HepG2 (cell line): ENCODE results near the gene B4GALT5. TPM values are rescaled to one million over a fixed set of nuclear protein-coding genes. Genes with fewer than 3 reads are reported as not detected.
A peak's percentile ranks its signal among the peaks of the same experiment; 100 is the strongest.

Source experiments
- ARNTL ChIP-seq: sonication (generic); formaldehyde crosslinking; IDR thresholded peaks from 2 replicates; pipeline ENCODE4 v1.4.0; 2020; ENCODE audit warnings: mild to moderate bottlenecking, missing genetic modification reagents
- BRCA1 ChIP-seq: sonication (generic); formaldehyde crosslinking; IDR thresholded peaks from 2 replicates; pipeline ENCODE4 v1.4.0; 2020; ENCODE audit warnings: missing genetic modification reagents
- CEBPG ChIP-seq: IDR thresholded peaks from 2 replicates; pipeline ENCODE4 v1.6.1; 2016
- CHD4 ChIP-seq: fragments of 200-600 bp; sonication (generic); IDR thresholded peaks from 2 replicates; pipeline ENCODE4 v1.7.0; 2017; ENCODE audit warnings: mild to moderate bottlenecking, low read length, borderline replicate concordance
- DZIP1 ChIP-seq: sonication (generic); formaldehyde crosslinking; IDR thresholded peaks from 2 replicates; pipeline ENCODE4 v1.5.0; 2020; ENCODE audit warnings: mild to moderate bottlenecking, missing genetic modification reagents
- FOXA1 ChIP-seq, 2 experiments: fragments of 450-650 bp in 1 of 2; sonication (generic) in 1 of 2; formaldehyde crosslinking in 1 of 2; IDR thresholded peaks; 2 replicates each; pipeline versions ENCODE4 v1.4.0 to v1.6.1; 2016 to 2020; ENCODE audit warnings: missing genetic modification reagents in 1 of 2
- GABPA ChIP-seq, 2 experiments: IDR thresholded peaks; 2 replicates each; pipeline ENCODE4 v1.6.1; 2011 to 2016; ENCODE audit warnings: low read depth in 2 of 2, low read length in 1 of 2, missing biosample characterization in 1 of 2, missing genetic modification characterization in 1 of 2
- GATA4 ChIP-seq: sonication (generic); IDR thresholded peaks from 2 replicates; pipeline ENCODE4 v1.6.1; 2016; ENCODE audit warnings: antibody characterized with exemption, low read depth, borderline replicate concordance
- MLLT10 ChIP-seq: sonication (generic); formaldehyde crosslinking; IDR thresholded peaks from 2 replicates; pipeline ENCODE4 v1.4.0; 2020; ENCODE audit warnings: missing genetic modification reagents
- NFIC ChIP-seq: IDR thresholded peaks from 2 replicates; pipeline ENCODE4 v1.6.1; 2012; ENCODE audit warnings: mild to moderate bottlenecking, low read length, inconsistent platforms
- NFKB2 ChIP-seq: sonication (generic); formaldehyde crosslinking; IDR thresholded peaks from 2 replicates; pipeline ENCODE4 v1.4.0; 2020; ENCODE audit warnings: missing genetic modification reagents, borderline replicate concordance
- ONECUT2 ChIP-seq: sonication (generic); formaldehyde crosslinking; IDR thresholded peaks from 2 replicates; pipeline ENCODE4 v1.4.0; 2020; ENCODE audit warnings: missing genetic modification reagents
- SATB2 ChIP-seq: sonication (generic); formaldehyde crosslinking; IDR thresholded peaks from 2 replicates; pipeline ENCODE4 v1.5.0; 2020; ENCODE audit warnings: missing genetic modification reagents
- UBTF ChIP-seq: sonication (generic); formaldehyde crosslinking; IDR thresholded peaks from 2 replicates; pipeline ENCODE4 v1.4.0; 2020; ENCODE audit warnings: mild to moderate bottlenecking, missing genetic modification reagents
- ZBTB7A ChIP-seq: sonication (generic); formaldehyde crosslinking; IDR thresholded peaks from 2 replicates; pipeline ENCODE4 v1.8.0; 2022; ENCODE audit warnings: mild to moderate bottlenecking, missing genetic modification reagents
- ZNF646 ChIP-seq: sonication (generic); formaldehyde crosslinking; IDR thresholded peaks from 2 replicates; pipeline ENCODE4 v1.9.0; 2021; ENCODE audit warnings: mild to moderate bottlenecking, missing genetic modification reagents
- ZNF776 ChIP-seq: sonication (generic); formaldehyde crosslinking; IDR thresholded peaks from 2 replicates; pipeline ENCODE4 v1.4.0; 2020; ENCODE audit warnings: mild to moderate bottlenecking, missing genetic modification reagents
- ZNF777 ChIP-seq: sonication (generic); formaldehyde crosslinking; IDR thresholded peaks from 2 replicates; pipeline ENCODE4 v1.4.0; 2020; ENCODE audit warnings: missing genetic modification reagents
- ZNF780A ChIP-seq: sonication (generic); formaldehyde crosslinking; IDR thresholded peaks from 2 replicates; pipeline ENCODE4 v1.8.0; 2022; ENCODE audit warnings: mild to moderate bottlenecking, missing genetic modification reagents, moderate library complexity
- polyA plus RNA-seq, 8 experiments: library from polyadenylated mRNA; depleted of rRNA in 3 of 8; stranded (reverse) in 7 of 8; unstranded in 1 of 8; fragments of >200 nt; fragmentation: Illumina TruSeq in 4 of 8; extraction: Trizol in 4 of 8; gene quantifications; 2 replicates each; pipeline versions ENCODE4 v1.2.1 to v1.2.3, GENCODE V29; 2011 to 2016; ENCODE audit warnings: low read depth in 4 of 8, missing spikeins in 1 of 8, mixed read lengths in 1 of 8; ENCODE audit not compliant: insufficient read depth in 1 of 8
- total RNA-seq, 5 experiments: library from RNA; depleted of rRNA; stranded (reverse); fragments of >200 nt; fragmentation: Illumina TruSeq; extraction: Trizol; gene quantifications; 2 replicates each; pipeline ENCODE4 v1.2.3, GENCODE V29; 2016; ENCODE audit warnings: low read depth in 1 of 5

Gene B4GALT5
- total and polyA plus RNA-seq, 2 of the 13 experiments (the other 11 are each of a cell fraction or from before 2014, with no cell fraction given) = 27.3 to 30.9 TPM

GRCh38 chr20:49615401-49616153, 98.1 kb downstream of the B4GALT5 start (continued):
- TF ChIP-seq DZIP1 (peak; percentile 7; the same call in 1 of the 2 replicates), ARNTL (CRISPR knock-in tag) (no peak; the same call in 1 of the 2 replicates), GABPA (IDR thresholded peaks at IDR 0.05; ENCODE audit: low read depth, low read length) (no peak), GABPA (CRISPR knock-in tag; IDR thresholded peaks at IDR 0.05; ENCODE audit: low read depth) (no peak), CEBPG (CRISPR knock-in tag) (0 out of 2 replicates have a peak, but pooled peaks have one; percentile 10), NFIC (no peak), ZNF776 (CRISPR knock-in tag) (no peak), NFKB2 (0 out of 2 replicates have a peak, but pooled peaks have one; percentile 67), FOXA1 (IDR thresholded peaks at IDR 0.05) (no peak), FOXA1 (CRISPR knock-in tag; IDR thresholded peaks at IDR 0.05) (no peak), ZNF777 (no peak), CHD4 (0 out of 2 replicates have a peak, but pooled peaks have one; percentile 73), MLLT10 (CRISPR knock-in tag) (no peak), SATB2 (CRISPR knock-in tag) (no peak), UBTF (CRISPR knock-in tag) (peak; percentile 52; the same call in 1 of the 2 replicates), ONECUT2 (no peak), BRCA1 (CRISPR knock-in tag) (no peak), ZNF780A (CRISPR knock-in tag) (no peak), GATA4 (0 out of 2 replicates have a peak, but pooled peaks have one; percentile 25), ZBTB7A (CRISPR knock-in tag) (no peak), ZNF646 (no peak)
